Measurements from ENCODE around the gene SPATA19. TPM values are rescaled to one million over a fixed set of nuclear protein-coding genes. Genes with fewer than 3 reads are reported as not detected.

SPATA19 gene
- total RNA-seq, 1 experiment from 2014 or later: not detected

- no TSS peak for BruUV-seq (replicated peaks)
- Histone ChIP-seq H3K27me3 (ENCODE audit: control insufficient read depth, insufficient read depth, low read length) (0 out of 2 replicates have a peak, but pooled peaks cover under 1% of the 10 kb centered on the region), H3K36me3 (ENCODE audit: control insufficient read depth, insufficient read depth, low read length) (no peaks in the 10 kb centered on the region), H3K27ac (ENCODE audit: low read length) (no peak overlapping the region), H3K9me3 (ENCODE audit: control insufficient read depth, insufficient read depth, low read depth, low read length) (no peaks in the 10 kb centered on the region; the same call in 1 of the 2 replicates), H3K4me3 (ENCODE audit: low read depth in 2 of 2, low read length in 2 of 2) (no peak overlapping the region), H3K4me1 (ENCODE audit: control insufficient read depth, insufficient read depth, low read length) (no peaks in the 10 kb centered on the region)
- ATAC-seq (no peak), DNase-seq (ENCODE audit: low read depth, low spot score) (no peak)
- CTCF ChIA-PET: no interaction called here
- POLR2A ChIA-PET: no interaction called here
- TF ChIP-seq POLR2AphosphoS5 (IDR thresholded peaks at IDR 0.05; ENCODE audit: low read depth, low read length): no peak
- TF ChIP-seq REST (IDR thresholded peaks at IDR 0.05; ENCODE audit: insufficient read depth in 1 of 2, low read depth in 2 of 2, low read length in 1 of 2): peak in 1 of 2 experiments; percentile 32; a peak in 1 of 4 replicates
- TF ChIP-seq SIN3A (IDR thresholded peaks at IDR 0.05; ENCODE audit: borderline replicate concordance, insufficient read depth, low read depth, low read length): no peak
- TF ChIP-seq TCF7L2 (IDR thresholded peaks at IDR 0.05; ENCODE audit: low read depth, low read length): no peak
- no peak for TF ChIP-seq CTCF (IDR thresholded peaks at IDR 0.05)
- intact Hi-C loops (cut with micrococcal nuclease; ENCODE audit: unreplicated experiment): no loop called here
- in situ Hi-C loops (cut with HindIII; ENCODE audit: low pct_unique_long_range_greater_than_20kb, low sequenced_read_pairs): no loop called here
These were observed 51.1 kb downstream of the SPATA19 start for GRCh38 chr11:133794205-133794604.

GRCh38 chr11:133793271-133794035 lies 51.9 kb downstream of the SPATA19 start:
- BruUV-seq (replicated peaks): no TSS peak
- ChIA-PET CTCF (no interaction called here), POLR2A (no interaction called here)
- Histone ChIP-seq H3K9me3 (ENCODE audit: control insufficient read depth, insufficient read depth, low read depth, low read length) (no peaks in the 10 kb centered on the region; the same call in 1 of the 2 replicates), H3K27ac (ENCODE audit: low read length) (no peak overlapping the region), H3K4me1 (ENCODE audit: control insufficient read depth, insufficient read depth, low read length) (no peaks in the 10 kb centered on the region), H3K4me3 (ENCODE audit: low read depth in 2 of 2, low read length in 2 of 2) (no peak overlapping the region), H3K27me3 (ENCODE audit: control insufficient read depth, insufficient read depth, low read length) (no peaks in the 10 kb centered on the region), H3K36me3 (ENCODE audit: control insufficient read depth, insufficient read depth, low read length) (no peaks in the 10 kb centered on the region)
- intact Hi-C loops (cut with micrococcal nuclease; ENCODE audit: unreplicated experiment) (no loop called here), in situ Hi-C loops (cut with HindIII; ENCODE audit: low pct_unique_long_range_greater_than_20kb, low sequenced_read_pairs) (no loop called here)
- DNase-seq (ENCODE audit: low read depth, low spot score) (no peak), ATAC-seq (no peak)
- TF ChIP-seq CTCF (IDR thresholded peaks at IDR 0.05) (no peak), TCF7L2 (IDR thresholded peaks at IDR 0.05; ENCODE audit: low read depth, low read length) (no peak)
